NOMO-1 treated with DMSO at 0.1 percent for 48 hours (cell line): ENCODE measurements around the gene ELFN2.
A peak's percentile ranks its signal among the peaks of the same experiment; 100 is the strongest.
"Not testable (repeated sequence)": the region's sequence is repeated elsewhere in the genome, so short reads cannot be mapped to it uniquely, and the experiment has no call there.

Experiments
- DNase-seq: peaks from one replicate; lab custom pipeline; 2025; ENCODE audit not compliant: unreplicated experiment; lab: John Stamatoyannopoulos, UW

Gene ELFN2, protein sequence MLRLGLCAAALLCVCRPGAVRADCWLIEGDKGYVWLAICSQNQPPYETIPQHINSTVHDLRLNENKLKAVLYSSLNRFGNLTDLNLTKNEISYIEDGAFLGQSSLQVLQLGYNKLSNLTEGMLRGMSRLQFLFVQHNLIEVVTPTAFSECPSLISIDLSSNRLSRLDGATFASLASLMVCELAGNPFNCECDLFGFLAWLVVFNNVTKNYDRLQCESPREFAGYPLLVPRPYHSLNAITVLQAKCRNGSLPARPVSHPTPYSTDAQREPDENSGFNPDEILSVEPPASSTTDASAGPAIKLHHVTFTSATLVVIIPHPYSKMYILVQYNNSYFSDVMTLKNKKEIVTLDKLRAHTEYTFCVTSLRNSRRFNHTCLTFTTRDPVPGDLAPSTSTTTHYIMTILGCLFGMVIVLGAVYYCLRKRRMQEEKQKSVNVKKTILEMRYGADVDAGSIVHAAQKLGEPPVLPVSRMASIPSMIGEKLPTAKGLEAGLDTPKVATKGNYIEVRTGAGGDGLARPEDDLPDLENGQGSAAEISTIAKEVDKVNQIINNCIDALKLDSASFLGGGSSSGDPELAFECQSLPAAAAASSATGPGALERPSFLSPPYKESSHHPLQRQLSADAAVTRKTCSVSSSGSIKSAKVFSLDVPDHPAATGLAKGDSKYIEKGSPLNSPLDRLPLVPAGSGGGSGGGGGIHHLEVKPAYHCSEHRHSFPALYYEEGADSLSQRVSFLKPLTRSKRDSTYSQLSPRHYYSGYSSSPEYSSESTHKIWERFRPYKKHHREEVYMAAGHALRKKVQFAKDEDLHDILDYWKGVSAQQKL

GRCh38 chr22:37427135-37427710 is at the start of gene ELFN2:
ELFN2 (minus strand) TSS chr22:37427479; CDS start chr22:37375534, 51,945 bp downstream.
- no peak for DNase-seq

DNA sequence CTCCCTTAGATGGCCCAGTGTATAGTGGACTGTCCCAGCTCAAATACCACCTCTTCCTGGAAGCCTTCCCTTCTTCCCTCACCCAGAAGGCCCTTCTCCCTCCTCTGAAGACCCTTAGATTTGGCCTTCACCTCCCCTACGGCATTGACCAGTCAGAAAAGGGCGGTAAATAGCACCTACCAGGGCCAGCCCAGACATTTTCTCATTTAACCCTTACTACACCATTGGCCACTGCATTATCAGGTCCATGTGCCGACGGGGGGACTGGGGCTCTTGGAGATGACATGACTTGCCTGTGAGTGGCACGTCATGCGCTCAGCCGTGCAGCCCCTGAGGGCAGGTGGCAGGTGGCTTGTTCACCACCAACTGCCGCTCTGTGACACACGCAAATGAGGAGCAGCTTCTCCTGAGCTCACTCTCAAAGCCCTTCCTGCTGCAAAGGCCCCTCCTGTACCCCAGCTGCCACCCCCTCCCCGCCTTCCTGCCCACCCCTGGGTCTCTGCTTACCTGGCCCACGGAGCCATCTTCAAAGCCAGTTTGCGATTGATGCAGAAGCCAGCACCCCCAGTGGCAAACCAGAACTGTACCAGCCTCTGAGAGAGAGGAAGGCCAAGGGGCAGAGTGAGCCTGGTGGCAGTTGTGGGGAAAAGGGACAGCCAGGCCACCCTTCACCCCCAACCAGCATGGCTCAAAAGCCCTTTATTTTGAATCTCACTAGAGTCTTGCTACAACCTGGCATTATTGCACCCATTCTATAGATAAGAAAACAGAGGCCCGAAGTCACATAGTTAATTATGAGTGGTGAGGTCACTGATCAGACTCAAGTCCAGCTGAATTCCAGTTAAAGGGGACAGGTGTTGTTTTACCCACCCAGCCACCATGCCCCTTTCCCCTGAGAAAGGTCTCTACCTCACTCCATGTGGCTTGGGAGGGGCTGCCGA is 49.4 kb upstream of the ELFN2 start:
- no peak for DNase-seq

DNA sequence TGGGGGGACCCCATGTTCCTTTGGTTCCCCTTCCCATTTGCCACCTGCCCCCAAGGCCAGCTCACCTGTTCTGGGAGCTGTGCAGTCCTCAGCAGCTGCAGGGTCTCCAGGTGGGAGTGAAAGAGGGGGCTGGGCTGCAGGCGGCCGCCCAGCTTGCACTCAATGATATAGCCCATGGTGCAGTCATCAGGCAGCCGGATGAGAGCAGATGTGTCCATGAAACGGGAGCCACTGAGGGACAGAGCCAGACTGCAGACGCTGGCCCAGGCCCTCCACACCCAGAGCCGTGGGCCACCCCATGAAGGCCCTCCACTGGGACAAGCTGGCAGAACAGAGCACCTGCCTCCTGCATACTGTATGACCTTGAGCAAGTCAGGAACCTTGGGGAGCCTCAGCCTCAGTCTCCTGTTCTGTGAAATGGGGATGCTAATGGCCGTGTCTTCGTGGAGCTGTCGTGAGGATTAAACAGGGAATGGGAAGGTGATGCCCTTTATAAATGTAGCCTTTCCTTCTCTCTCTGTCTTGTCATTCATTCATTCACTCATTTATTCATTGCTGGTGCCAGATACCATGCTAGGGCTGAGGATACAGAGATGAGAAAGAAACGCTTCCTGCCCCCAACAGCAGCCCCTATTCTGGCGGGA is 47.3 kb upstream of the ELFN2 start:
- DNase-seq = no peak

DNA sequence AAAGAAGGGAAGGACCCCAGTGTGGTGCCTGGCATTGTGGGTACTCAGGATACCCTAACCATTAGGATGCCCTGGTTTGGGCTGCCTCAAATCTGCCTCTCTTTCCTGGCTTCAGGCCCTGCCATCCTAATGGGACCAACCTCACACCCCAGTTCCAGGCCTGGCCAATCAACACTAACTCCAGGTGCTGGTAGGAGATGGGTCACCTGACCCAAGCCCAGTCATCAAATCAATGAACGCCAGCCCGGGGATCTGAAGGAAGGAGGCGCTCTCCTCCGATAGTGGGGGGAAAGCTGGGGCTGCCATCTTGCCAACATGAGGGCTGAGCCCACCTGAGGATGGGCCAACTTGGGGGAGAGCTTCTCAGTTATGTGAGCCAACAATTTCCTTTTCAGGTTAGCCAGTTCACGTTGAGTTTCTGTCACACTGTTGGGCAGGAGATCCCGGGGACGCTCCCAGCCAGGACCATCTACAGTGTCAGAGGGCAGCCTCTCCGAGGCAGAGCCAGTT is 46.2 kb upstream of the ELFN2 start:
- no peak for DNase-seq

- no peak for DNase-seq
Observed at GRCh38 chr22:37472418-37473006, 45.2 kb upstream of the ELFN2 start.

DNA sequence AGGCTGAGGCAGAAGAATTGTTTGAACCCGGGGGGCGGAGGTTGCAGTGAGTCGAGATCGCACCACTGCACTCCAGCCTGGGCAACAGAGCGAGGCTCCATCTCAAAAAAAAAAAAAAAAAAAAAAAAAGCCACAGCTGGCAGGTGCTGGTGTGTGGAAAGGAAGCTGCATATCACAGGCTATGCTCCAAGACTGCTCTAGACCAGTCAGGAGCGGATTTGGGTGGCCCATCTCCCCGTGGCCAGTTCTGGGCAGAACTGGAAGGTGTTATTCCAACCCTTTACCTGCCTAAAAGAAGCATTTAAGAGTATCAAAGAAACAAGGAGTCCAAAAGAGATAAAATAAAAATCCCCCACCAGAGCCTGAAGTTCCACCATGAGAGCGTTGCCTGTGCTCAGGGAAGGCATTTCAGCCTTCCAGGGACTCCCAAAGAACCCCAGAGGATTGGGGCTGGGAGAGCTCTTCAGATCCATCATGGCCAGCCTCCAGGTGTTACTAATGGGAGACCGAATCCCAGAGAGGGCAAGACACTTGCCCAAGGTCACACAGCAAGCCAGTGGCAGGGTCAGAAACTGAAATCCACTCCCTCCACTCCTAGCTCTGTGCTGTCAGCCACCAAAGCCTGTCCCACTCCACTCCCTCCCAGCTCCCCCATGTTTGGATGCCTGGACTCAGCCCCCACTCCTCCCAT is 44.6 kb upstream of the ELFN2 start:
- no peak for DNase-seq

DNA sequence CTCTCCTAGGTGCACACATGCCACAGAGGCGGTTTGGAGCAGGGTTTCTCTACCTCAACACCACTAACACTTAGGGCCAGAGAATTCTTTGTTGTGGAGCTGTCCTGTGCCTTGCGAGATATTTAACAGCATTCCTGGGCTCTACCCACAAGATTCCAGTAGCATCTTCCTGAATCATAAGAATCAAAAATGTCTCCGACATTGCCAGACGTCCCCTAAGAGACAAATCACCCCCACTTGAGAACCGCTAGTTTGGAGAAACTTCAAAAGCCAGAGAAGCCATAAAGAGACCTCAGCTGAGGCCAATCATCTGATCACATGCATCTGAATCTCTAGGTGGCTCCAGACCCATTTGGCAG is 42.8 kb upstream of the ELFN2 start:
- no peak for DNase-seq

GRCh38 chr22:37469416-37470086 is 42.3 kb upstream of the ELFN2 start:
- DNase-seq = no peak

DNA sequence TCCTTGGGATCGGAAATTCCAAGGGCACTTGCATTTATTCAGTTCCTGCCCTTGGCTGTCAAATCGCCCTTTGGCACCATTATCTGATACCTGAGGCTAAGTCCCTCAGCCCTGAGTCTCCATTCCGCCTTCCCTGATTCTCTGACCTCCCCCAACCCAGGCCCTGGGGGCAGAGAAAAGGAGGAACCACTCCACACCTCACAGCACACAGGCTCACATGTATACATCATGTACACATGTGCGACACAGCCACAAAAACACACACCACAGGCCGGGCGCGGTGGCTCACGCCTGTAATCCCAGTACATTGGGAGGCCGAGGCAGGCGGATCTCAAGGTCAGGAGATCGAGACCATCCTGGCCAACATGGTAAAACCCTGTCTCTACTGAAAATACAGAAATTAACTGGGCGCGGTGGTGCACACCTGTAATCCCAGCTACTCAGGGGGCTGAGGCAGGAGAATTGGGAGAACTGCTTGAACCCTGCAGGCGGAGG is 41.0 kb upstream of the ELFN2 start:
- not testable (repeated sequence) for DNase-seq

GRCh38 chr22:37467391-37467955 is 40.2 kb upstream of the ELFN2 start:
- no peak for DNase-seq

- no peak for DNase-seq
Observed at GRCh38 chr22:37464181-37464580, 36.9 kb upstream of the ELFN2 start.

DNA sequence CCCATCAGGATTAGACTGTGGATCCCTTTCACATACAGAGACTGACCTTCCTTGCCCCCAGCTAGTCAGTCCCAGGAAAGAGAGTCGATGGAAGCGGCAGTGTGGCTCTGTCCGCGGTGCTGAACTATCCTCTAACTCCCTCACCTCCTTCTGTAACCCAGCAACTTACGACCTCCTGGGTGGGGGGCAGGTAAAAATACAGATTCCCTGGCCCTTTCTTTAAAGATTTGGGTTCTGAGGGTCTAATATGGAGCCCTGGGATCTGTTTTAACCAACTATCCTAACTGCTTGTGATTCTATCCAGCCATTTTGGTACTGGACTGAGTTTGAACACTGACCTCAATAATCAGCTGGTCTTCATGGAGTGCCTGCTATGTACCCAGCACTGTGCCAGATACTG is 35.7 kb upstream of the ELFN2 start:
- DNase-seq = peak; percentile 8

DNA sequence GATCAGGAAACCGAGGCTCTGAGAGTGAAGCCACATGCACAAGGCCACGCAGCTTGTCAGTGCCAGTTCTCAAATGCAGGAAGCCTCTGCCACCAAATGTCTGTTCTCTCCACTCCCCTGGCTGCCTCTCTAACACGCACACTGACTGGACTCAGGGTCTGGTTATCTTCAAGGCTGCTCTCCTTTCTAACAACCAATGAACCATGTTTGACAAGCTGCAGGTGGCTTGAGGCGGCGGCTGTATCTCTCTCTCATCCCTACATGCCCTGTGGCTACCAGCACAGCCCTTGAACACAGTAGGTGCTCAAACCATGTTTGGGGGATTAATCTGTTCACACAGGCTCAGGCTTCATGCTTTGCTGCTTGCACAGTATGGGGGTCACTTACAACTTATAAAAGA is 35.2 kb upstream of the ELFN2 start:
- no peak for DNase-seq

DNA sequence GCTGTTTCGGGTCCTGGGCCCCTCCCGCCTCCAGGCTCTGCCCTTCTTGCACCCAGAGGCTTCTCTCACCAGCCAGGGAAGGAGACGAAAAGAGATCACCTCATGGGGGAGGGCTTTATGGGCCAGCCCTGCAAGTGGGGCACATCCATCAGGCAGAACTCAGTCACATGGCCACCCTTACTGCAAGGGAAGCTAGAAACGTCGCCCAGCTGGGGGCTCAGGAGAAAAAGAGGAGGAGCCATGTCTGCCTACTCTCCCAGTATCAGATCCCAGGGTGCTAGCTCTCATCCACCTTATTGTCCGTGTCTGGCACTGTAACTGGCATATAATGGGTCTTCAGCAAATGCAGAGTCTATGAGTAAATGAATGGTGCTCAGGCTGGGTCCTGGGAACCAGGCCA is 34.7 kb upstream of the ELFN2 start:
- DNase-seq = no peak

DNA sequence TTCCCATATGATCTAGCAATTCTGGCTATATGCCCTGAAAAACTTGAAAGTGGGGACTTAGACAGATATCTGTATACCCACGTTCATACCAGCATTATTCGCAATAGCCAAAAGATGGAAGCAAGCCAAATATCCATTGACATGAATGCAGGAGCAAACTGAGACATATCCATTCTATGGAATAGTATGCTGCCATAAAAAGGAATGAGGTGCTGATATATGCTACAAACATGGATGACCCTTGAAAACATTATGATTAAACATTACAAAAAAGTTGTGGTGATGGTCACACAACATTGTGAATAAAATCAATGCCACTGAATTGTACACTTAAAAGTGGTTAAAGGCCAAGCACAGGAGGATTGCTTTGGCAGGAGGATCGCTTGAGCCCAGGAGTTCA is 33.4 kb upstream of the ELFN2 start:
- DNase-seq = no peak

DNA sequence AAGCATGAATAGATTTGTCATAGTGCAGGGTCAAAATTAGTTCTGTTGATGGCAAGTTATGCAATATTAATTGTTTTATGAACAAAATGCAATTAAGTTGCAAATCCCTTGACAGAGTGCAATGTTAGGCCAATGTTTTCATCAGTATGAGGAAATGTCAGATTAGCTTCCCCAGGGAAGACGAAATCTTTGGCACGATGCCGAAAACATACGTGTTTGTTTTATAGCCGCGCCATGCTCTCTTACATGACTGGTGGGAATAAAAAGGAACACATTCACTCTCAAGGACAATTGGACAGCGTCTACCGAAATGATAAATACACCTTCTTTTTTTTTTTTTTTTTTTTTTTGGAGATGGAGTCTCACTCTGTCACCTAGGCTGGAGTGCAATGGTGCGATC is 31.9 kb upstream of the ELFN2 start:
- DNase-seq = no peak

DNA sequence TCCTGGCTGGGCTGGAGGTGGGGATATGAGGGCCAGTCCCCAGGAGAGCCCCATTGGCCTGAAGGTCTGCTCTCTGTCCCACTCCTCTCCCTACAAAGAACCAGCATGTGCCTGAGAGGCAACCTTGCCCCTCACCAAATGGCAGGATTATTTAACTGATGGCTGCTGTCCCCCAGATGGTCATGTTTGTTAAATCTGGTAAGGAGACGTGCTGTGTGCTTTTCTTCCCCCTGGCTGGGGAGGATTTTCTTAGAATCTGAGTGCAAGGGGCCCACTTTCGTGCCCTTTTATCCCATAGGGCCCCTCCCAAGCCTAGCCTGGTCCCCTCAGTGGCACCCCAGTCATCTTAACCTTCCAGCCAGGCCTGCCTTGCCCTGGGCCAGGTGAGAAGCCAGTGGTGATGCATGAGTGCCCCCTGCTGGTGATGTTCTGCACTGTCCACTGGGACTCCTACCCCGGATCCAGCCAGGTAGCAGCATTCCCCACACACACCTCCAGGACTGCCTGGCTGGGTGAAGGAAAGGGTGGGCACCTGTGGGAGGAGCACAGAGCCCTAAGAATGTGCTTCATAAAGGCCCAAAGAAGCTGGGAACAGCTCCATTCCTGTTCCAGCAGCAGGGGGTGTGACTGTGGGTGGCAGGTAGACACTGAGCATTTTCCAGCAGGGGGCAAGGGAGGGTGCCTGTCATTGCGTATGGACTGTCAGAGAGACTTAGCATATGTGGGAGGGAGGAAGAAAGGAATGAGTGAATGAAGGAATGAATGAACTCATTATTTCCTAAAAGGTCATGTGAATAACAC is 30.0 kb upstream of the ELFN2 start:
- DNase-seq = peak; percentile 48
